Activated naive CD8-positive, alpha-beta T cell treated with anti-CD3 and anti-CD28 coated beads, Interleukin-2, amount 10 ng/mL, durations not matched to agents 7 days and 5 days (primary cell): Measurements from ENCODE around the gene BFAR. TPM values are rescaled to one million over a fixed set of nuclear protein-coding genes. Genes with fewer than 3 reads are reported as not detected.
A peak's percentile ranks its signal among the peaks of the same experiment; 100 is the strongest.

ENCODE experiments used
- ATAC-seq: fragments of 150-1000 bp; cut with Tn5 transposase; one replicate; pipeline ENCODE4 v1.10.0; 2021; ENCODE audit warnings: low read depth, moderate library complexity
- POLR2A ChIA-PET: fragments of 350-600 bp; sonication (Branson Sonifier 250); formaldehyde crosslinking; loops from one replicate; lab custom pipeline; 2021; ENCODE audit warnings: antibody characterized with exemption; lab: Charles Lee
- DNase-seq: peaks from one replicate; pipeline ENCODE4 v3.0.0; 2021
- H3K27ac Mint-ChIP-seq: one replicate; pipeline ENCODE4 v1.8.0; 2022; ENCODE audit warnings: mild to moderate bottlenecking, mixed read lengths
- H3K27me3 Mint-ChIP-seq: one replicate; pipeline ENCODE4 v1.8.0; 2022; ENCODE audit warnings: mild to moderate bottlenecking, moderate library complexity, mixed read lengths
- H3K36me3 Mint-ChIP-seq: one replicate; pipeline ENCODE4 v1.8.0; 2021; ENCODE audit warnings: mild to moderate bottlenecking, mixed read lengths
- H3K4me1 Mint-ChIP-seq: one replicate; pipeline ENCODE4 v1.8.0; 2021; ENCODE audit warnings: mixed read lengths
- H3K4me3 Mint-ChIP-seq: one replicate; pipeline ENCODE4 v1.8.0; 2022; ENCODE audit warnings: mild to moderate bottlenecking, moderate library complexity, mixed read lengths
- H3K9me3 Mint-ChIP-seq: one replicate; pipeline ENCODE4 v1.8.0; 2021; ENCODE audit warnings: mixed read lengths
- total RNA-seq, 2 experiments: library from RNA; stranded (reverse); gene quantifications; one replicate each; pipeline ENCODE4 v1.2.3, GENCODE V29; 2021

BFAR gene, protein sequence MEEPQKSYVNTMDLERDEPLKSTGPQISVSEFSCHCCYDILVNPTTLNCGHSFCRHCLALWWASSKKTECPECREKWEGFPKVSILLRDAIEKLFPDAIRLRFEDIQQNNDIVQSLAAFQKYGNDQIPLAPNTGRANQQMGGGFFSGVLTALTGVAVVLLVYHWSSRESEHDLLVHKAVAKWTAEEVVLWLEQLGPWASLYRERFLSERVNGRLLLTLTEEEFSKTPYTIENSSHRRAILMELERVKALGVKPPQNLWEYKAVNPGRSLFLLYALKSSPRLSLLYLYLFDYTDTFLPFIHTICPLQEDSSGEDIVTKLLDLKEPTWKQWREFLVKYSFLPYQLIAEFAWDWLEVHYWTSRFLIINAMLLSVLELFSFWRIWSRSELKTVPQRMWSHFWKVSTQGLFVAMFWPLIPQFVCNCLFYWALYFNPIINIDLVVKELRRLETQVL
- total RNA-seq = 10 to 100 TPM; 70.6 to 71.2 TPM

DNA sequence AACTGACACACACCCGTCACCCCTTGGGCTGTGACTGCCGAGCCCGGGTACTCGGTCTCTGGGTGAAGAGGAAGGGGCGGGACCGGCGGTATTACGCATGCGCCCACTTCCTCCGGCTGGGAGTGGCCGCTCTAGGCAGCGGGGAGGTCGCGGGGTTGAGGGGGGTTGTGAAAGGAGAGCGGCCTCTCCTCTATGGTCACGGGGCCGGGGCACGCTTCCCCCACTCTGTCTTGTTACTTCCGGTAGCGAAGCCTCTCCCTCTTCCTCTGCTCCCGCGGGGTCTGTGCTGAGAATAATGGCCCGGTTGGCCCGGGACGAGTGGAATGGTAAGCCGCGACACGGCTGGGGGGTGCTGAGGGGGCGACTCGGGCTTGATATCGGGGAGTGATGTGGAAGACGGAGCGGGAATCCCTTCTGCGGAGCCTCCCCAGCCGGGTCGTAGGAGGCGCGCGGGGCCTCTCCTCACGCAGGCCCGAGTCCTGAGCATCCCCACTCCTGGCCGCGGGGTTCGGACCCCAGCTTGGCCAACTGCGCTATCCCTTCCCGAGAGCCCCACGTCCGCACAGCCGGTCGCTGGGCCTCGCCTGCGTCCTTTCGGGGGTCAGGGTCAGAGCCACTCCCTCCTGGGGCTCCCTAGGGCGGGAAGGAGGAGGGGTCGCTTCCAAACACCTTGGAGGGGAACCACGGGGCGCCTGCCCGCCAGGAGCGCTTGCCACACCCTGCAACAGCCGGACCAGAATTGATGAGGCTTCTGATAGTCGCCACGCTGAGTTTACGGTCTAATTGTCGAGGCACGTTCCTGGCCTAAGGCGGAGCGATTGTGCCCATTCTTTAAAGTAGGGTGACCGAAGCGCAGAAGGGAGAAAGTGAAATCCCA is at the start of gene BFAR:
BFAR (plus strand) TSS at position 259 of the 877 bp plus-strand sequence. CDS start 11,396 bp downstream, outside the sequence.
- Mint-ChIP-seq H3K9me3 (no peaks in the 10 kb centered on the region), H3K27me3 (no peaks in the 10 kb centered on the region), H3K27ac (peak within 1 kb of the TSS; percentile 97), H3K36me3 (peaks cover 5% of the 10 kb centered on the region), H3K4me3 (peak within 1 kb of the TSS; percentile 97), H3K4me1 (peaks cover 43% of the 10 kb centered on the region)
- POLR2A ChIA-PET = interaction anchor here (0.6 to 1.4 kb wide), 5 partner anchors 9 to 1403 kb away, joined by 3 to 6 read pairs (median 4); no protein-coding TSS in a partner anchor
- peak; percentile 79 for ATAC-seq
- DNase-seq = peak; percentile 99

DNA sequence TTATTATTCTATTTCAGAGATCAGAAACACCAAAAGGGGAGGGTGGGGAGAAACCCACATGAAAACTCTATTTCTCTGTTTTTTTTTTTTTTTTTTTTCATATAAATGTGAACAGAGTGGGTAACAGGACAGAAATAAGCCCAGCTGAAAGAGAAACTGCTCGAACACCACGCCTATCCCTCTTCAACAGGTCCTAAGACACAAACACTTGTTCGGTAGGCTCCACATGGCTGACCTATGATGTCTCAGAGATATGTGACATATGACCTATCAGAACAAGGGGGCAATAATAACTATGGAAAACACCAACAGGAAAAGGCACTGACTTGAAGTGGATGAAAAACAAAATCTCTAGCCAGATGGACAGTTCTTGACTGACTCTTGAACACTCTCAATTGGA is 47.5 kb upstream of the BFAR start:
- POLR2A ChIA-PET = no interaction called here
- no peak for DNase-seq
- Mint-ChIP-seq H3K9me3 (no peaks in the 10 kb centered on the region), H3K4me3 (no peak overlapping the region), H3K4me1 (peaks cover 7% of the 10 kb centered on the region), H3K36me3 (peaks cover 37% of the 10 kb centered on the region), H3K27me3 (no peaks in the 10 kb centered on the region), H3K27ac (no peak overlapping the region)
- no peak for ATAC-seq

DNA sequence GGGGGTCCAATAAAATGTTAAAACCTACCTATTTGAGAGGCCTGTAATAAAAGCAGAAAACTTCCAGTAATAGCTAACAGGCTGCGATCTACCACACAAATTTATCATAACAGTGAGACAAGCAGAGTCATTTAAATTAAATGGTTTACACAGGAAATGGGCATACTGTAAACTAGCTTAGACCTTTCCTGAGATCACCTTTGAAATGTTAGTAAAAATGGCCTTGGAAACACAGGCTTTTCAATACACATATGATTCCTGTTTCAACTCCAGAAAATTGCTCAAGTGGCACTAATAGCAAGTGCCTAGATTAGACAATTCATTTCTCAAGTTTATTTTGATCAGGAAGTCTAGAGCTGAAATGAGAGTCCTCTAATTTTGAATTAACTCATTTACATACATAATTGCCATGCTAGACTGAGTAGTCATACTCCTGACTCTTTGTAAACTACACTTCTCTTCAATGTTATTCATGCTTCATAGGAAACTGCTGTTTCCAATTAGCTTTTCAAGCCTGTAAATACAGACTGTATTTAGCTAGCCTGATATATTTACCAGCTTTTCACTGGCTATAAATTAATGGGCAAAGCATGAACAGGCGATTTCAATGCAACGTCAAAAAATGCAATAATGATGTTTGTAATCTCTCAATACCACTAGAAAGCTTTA is 46.0 kb upstream of the BFAR start:
- DNase-seq (no peak), ATAC-seq (no peak)
- H3K36me3 Mint-ChIP-seq = peaks cover 35% of the 10 kb centered on the region
- H3K4me3 Mint-ChIP-seq = no peak overlapping the region
- H3K27ac Mint-ChIP-seq = no peak overlapping the region
- H3K4me1 Mint-ChIP-seq = peaks cover 6% of the 10 kb centered on the region
- no peaks in the 10 kb centered on the region for H3K27me3 Mint-ChIP-seq
- H3K9me3 Mint-ChIP-seq = no peaks in the 10 kb centered on the region
- POLR2A ChIA-PET = no interaction called here

DNA sequence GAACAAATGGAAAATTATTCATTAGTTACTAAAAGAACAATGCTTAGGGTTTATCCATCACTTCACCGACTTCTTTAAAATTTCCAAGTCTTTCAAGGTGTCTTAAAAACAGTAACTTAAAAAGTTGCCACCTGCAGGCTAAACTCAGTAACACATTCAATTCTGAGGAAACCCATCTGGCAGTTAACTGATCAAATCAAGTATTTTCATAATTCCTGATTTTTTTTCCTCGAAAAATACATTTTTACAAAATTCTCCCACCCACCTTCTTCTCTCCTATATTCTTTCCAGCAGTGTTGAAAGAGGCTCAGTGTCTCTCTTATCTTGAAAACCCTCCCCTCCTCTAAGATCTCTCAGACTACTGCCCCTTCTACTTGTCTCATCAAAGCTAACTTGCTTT is 32.6 kb upstream of the BFAR start:
- Mint-ChIP-seq H3K9me3 (no peaks in the 10 kb centered on the region), H3K27ac (no peak overlapping the region), H3K36me3 (peaks cover 32% of the 10 kb centered on the region), H3K27me3 (no peaks in the 10 kb centered on the region), H3K4me1 (no peaks in the 10 kb centered on the region), H3K4me3 (no peak overlapping the region)
- no peak for DNase-seq
- POLR2A ChIA-PET = no interaction called here
- ATAC-seq = no peak

DNA sequence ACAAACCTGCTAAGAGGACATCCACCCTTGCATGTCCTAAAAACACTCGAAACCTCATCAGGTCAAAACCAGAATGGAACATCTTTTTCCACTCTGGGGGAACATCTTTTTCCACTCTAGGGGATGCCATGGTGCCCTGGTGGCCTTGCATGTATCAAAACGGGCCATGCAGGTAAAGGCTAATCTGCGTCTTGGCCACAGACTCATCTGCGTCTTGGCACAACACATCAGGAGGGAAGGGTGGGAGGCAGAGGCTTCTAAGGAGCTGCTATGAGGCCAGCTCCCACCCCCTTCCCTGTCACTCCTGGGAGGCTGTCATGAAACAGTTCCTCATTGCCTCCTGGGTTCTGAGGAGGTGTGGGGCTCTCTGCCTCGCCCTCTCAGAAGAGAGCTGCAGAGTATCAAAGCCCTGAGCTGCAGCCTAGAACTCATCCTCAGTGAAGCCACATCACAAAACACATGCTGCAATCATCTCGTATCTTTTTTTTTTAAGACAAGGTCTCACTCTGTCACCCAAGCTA is 30.2 kb upstream of the BFAR start:
- Mint-ChIP-seq H3K9me3 (no peaks in the 10 kb centered on the region), H3K27ac (no peak overlapping the region), H3K27me3 (no peaks in the 10 kb centered on the region), H3K4me1 (no peaks in the 10 kb centered on the region), H3K36me3 (peaks cover 33% of the 10 kb centered on the region), H3K4me3 (no peak overlapping the region)
- POLR2A ChIA-PET = no interaction called here
- ATAC-seq (no peak), DNase-seq (no peak)

DNA sequence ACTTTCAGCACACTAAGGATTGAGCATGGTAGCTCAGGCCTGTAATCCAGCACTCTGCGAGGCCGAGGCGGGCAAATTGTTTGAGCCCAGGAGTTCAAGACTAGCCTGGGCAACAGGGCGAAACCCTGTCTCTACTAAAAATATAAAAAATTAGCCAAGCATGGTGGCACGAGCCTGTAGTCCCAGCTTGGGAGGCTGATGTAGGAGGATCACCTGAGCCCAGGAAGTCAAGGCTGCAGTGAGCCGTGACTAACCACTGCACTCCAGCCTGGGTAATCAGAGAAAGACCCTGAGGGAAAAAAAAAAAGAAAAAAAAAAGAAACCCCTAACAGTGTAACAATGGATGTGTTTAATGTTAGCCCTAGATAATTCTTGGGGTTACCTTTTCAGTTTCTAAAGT is 26.6 kb upstream of the BFAR start:
- ATAC-seq = no peak
- no peak overlapping the region for H3K27ac Mint-ChIP-seq
- H3K9me3 Mint-ChIP-seq = no peaks in the 10 kb centered on the region
- H3K4me1 Mint-ChIP-seq = no peaks in the 10 kb centered on the region
- no peak for DNase-seq
- H3K27me3 Mint-ChIP-seq = no peaks in the 10 kb centered on the region
- H3K4me3 Mint-ChIP-seq = no peak overlapping the region
- peaks cover 21% of the 10 kb centered on the region for H3K36me3 Mint-ChIP-seq
- POLR2A ChIA-PET = no interaction called here

DNA sequence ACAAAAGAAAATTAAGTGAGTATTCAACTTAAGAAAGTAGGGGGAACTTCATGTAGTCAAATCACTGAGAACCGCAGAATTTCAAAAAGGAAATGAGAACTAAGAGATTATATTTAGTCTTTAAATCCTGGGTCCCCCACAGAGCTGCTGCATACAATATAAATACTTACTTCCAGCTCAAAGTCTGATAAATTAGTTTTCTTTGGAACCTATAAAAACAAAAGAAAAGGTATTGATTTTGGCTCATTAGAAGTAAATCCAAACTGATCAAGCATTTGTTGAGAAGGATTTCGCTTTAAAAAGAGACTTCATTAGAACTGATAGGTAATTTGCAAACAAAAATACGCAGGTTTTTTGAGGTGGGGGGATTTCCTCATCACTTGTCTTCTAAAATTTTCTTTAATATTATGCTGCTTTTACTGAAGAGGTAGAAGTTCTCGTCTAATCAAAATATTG is 24.6 kb upstream of the BFAR start:
- no peaks in the 10 kb centered on the region for H3K27me3 Mint-ChIP-seq
- peaks cover 13% of the 10 kb centered on the region for H3K36me3 Mint-ChIP-seq
- no peak overlapping the region for H3K4me3 Mint-ChIP-seq
- H3K27ac Mint-ChIP-seq = no peak overlapping the region
- POLR2A ChIA-PET = no interaction called here
- ATAC-seq (no peak), DNase-seq (no peak)
- H3K4me1 Mint-ChIP-seq = no peaks in the 10 kb centered on the region
- no peaks in the 10 kb centered on the region for H3K9me3 Mint-ChIP-seq

DNA sequence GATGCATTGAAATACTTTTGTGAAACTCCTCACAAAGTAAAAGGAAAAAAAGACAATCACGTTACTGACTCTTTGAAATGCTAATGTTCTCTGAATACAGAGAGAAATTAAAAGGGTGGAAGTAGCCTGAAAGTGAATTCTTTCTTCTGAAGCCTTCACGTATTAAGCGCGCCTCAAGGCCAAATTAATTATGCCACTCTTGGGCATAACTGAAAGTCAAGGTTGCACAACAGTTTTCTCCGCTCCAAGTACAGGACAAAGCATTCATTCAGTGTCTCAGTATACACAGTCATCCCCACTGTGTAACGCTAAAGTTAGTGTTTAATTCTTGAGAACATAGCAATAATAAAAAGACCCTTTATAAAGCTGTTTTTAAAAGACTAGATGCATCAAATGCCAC is 24.1 kb upstream of the BFAR start:
- H3K36me3 Mint-ChIP-seq = peaks cover 9% of the 10 kb centered on the region
- no peak overlapping the region for H3K27ac Mint-ChIP-seq
- ATAC-seq (no peak), DNase-seq (no peak)
- H3K27me3 Mint-ChIP-seq = no peaks in the 10 kb centered on the region
- H3K4me1 Mint-ChIP-seq = no peaks in the 10 kb centered on the region
- no peak overlapping the region for H3K4me3 Mint-ChIP-seq
- POLR2A ChIA-PET = no interaction called here
- H3K9me3 Mint-ChIP-seq = no peaks in the 10 kb centered on the region

DNA sequence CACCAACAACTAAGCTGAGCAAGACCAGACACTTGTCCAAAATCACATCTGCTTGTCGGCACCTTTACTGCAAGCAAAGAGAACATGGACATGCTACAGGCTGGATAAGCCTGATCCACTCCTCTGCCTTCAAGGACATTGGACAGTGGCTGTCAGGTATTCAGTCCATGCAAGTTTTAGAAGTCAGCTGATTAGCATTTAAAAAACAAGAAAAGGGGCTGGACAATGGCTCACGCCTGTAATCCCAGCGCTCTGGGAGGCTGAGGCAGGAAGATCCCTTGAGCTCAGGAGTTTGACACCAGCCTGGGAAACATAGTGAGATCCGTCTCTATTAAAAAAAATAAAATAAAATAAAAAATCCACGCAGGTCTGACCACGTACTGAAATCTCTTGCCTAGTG is 23.0 kb upstream of the BFAR start:
- Mint-ChIP-seq H3K4me3 (no peak overlapping the region), H3K27ac (no peak overlapping the region), H3K4me1 (no peaks in the 10 kb centered on the region), H3K27me3 (no peaks in the 10 kb centered on the region), H3K36me3 (peaks cover 8% of the 10 kb centered on the region), H3K9me3 (no peaks in the 10 kb centered on the region)
- no peak for DNase-seq
- POLR2A ChIA-PET = no interaction called here
- no peak for ATAC-seq

DNA sequence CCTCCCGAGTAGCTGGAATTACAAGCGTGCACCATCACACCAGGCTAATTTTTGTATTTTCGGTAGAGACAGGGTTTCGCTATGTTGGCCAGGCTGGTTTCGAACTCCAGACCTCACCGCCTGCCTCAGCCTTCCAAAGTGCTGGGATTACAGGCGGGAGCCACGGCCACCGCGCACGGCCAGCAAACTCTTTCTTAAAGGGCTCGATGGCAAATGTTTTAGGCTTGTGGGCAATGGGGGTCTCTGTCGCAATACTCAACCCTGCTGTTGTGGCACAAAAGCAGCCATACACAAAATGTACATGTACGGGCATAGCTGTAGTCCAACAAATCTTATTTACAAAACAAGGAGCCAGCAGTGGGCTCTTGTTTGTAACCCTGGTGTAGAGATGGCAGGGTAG is 21.1 kb upstream of the BFAR start:
- Mint-ChIP-seq H3K9me3 (no peaks in the 10 kb centered on the region), H3K4me1 (no peaks in the 10 kb centered on the region), H3K4me3 (no peak overlapping the region), H3K27me3 (no peaks in the 10 kb centered on the region), H3K27ac (no peak overlapping the region), H3K36me3 (peaks cover 7% of the 10 kb centered on the region)
- ATAC-seq (no peak), DNase-seq (no peak)
- POLR2A ChIA-PET = no interaction called here

DNA sequence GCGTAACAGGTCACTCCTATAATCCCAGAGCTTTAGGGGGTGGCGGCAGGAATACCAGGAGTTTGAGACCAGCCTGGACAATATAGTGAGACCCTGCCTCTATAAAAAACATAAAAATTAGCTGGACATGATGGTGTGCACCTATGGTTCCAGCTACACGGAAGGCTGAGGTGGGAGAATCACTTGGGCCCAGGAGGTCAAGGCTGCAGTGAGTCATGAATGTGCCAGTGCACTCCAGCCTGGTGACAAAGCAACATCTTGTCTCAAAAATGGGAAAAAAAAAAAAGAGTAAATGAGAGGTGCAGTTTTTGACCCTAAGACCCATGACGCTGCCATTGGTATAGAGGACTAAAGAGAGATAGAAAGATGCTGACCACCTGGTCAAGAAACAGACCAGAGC is 18.8 kb upstream of the BFAR start:
- H3K27ac Mint-ChIP-seq = no peak overlapping the region
- DNase-seq (no peak), ATAC-seq (no peak)
- H3K36me3 Mint-ChIP-seq = peaks cover 11% of the 10 kb centered on the region
- POLR2A ChIA-PET = interaction anchor here (0.6 kb wide), 1 partner anchor 21 kb away, joined by 3 read pairs; no protein-coding TSS in a partner anchor
- no peak overlapping the region for H3K4me3 Mint-ChIP-seq
- no peaks in the 10 kb centered on the region for H3K27me3 Mint-ChIP-seq
- H3K4me1 Mint-ChIP-seq = no peaks in the 10 kb centered on the region
- H3K9me3 Mint-ChIP-seq = no peaks in the 10 kb centered on the region

DNA sequence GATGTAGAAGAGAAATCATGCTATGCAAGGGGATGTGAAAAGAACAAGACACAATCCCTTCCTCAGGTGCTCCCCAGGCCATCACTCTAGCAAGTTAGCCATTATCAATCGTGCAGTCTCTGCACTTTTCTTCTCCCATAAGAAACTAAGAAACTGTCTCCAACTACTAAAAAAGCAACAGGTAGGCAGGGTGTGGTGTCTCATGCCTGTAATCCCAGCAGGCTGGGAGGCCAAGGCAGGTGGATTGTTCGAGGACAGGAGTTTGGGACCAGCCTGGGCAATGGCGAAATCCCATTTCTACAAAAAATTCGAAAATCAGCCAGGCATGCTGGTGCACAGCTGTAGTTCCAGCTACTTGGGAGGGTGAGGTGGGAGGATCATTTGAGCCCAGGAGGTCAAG is 16.5 kb upstream of the BFAR start:
- POLR2A ChIA-PET = no interaction called here
- H3K4me1 Mint-ChIP-seq = no peaks in the 10 kb centered on the region
- no peaks in the 10 kb centered on the region for H3K27me3 Mint-ChIP-seq
- H3K36me3 Mint-ChIP-seq = peaks cover 13% of the 10 kb centered on the region
- no peak overlapping the region for H3K4me3 Mint-ChIP-seq
- no peak for ATAC-seq
- no peak overlapping the region for H3K27ac Mint-ChIP-seq
- H3K9me3 Mint-ChIP-seq = no peaks in the 10 kb centered on the region
- DNase-seq = no peak

DNA sequence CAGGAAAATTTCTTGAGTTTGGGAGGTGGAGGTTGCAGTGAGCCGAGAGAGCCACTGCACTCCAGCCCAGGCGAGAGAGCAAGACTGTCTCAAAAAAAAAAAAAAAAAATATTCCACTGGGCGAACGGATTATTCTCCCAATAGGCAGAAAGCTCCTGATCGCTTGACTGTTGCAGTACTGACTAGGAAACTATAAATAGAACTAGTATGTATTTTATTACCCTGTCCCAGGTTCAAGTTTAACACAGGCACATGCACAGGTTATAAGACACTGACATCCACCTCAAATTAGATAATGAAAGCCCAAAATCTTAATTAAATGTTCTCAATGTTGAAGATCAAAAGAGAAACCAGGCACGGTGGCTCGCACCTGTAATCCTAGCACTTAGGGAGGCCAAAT is 14.2 kb upstream of the BFAR start:
- Mint-ChIP-seq H3K4me3 (no peak overlapping the region), H3K27ac (no peak overlapping the region), H3K9me3 (no peaks in the 10 kb centered on the region), H3K4me1 (no peaks in the 10 kb centered on the region), H3K36me3 (peaks cover 17% of the 10 kb centered on the region), H3K27me3 (no peaks in the 10 kb centered on the region)
- POLR2A ChIA-PET = no interaction called here
- DNase-seq = no peak
- no peak for ATAC-seq
